GM12891 (cell line): ENCODE measurements around the gene CACNA1G.

Experiments used
- DNase-seq: peaks from one replicate; pipeline ENCODE4 v3.0.0; 2011; ENCODE audit warnings: low spot score; ENCODE audit not compliant: insufficient read length
- FAIRE-seq: peaks from 2 replicates; lab custom pipeline; 2011; peaks lifted over from hg19 to GRCh38; lab: Jason Lieb, UNC
- PAX5 ChIP-seq: IDR thresholded peaks from 2 replicates; pipeline ENCODE4 v1.6.1; 2011; ENCODE audit warnings: low read length, moderate library complexity, mild to moderate bottlenecking; ENCODE audit not compliant: insufficient read depth, severe bottlenecking
- POLR2A ChIP-seq: IDR thresholded peaks from 2 replicates; pipeline ENCODE4 v1.6.1; 2011; ENCODE audit warnings: low read depth, low read length, control low read depth
- POLR2AphosphoS5 ChIP-seq: IDR thresholded peaks from 2 replicates; pipeline ENCODE4 v1.6.1; 2011; ENCODE audit warnings: low read depth, low read length, control low read depth
- POU2F2 ChIP-seq: IDR thresholded peaks from 2 replicates; pipeline ENCODE4 v1.6.1; 2011; ENCODE audit warnings: low read depth, mild to moderate bottlenecking, control low read depth, low read length, moderate library complexity
- SPI1 ChIP-seq: IDR thresholded peaks from 2 replicates; pipeline ENCODE4 v1.6.1; 2011; ENCODE audit warnings: low read depth, low read length, control low read depth
- TAF1 ChIP-seq: IDR thresholded peaks from 2 replicates; pipeline ENCODE4 v1.6.1; 2011; ENCODE audit warnings: low read depth, low read length, control low read depth

The CACNA1G gene

DNA sequence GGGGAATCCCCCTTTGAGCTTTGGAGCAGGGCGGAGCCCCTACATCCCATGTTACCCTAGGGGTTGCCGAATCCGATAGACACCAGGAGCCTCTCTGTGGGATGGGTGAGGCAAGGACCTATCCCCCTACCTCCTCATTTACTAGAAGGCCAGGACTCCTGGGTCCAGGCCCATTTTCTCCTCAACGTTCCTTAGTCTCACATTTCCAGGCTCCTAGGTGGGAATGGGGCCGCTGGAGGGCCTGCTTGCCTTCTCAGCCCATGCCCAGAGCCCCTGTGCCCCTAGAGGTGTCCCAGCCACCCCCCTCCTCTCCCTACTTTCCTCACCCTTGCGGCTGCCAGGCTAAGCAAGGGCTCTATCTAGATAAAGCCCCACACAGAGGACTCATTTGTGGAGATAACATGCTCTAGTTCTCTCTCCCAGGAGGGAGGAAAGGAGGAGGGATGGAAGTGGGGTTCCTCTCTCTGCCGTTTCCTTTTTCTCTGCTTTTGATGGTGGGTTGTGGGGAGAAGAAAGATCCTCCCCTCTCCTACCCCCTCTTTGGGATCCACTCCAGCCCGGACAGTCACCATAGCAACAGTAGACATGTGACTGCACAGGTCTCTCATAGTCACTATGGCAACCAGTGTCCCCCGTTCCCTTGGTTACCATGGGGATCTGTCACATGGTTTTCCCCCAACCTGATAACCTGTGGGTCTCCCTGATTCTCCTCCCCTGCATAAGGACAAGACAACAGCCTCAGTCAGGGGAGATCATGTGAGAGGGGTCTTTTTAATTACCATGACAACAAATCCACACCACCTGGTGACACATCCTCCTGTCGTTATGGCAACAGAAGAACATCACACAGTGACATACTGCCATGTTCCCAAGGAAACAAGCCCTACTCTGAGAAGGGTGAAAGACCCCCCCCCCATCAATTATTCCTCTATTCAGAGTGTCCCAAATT lies 5.2 kb downstream of the CACNA1G start:
- DNase-seq (no peak), FAIRE-seq (no peak)
- TF ChIP-seq POLR2AphosphoS5 (no peak), SPI1 (no peak), POU2F2 (no peak), TAF1 (no peak), PAX5 (no peak), POLR2A (no peak)

DNA sequence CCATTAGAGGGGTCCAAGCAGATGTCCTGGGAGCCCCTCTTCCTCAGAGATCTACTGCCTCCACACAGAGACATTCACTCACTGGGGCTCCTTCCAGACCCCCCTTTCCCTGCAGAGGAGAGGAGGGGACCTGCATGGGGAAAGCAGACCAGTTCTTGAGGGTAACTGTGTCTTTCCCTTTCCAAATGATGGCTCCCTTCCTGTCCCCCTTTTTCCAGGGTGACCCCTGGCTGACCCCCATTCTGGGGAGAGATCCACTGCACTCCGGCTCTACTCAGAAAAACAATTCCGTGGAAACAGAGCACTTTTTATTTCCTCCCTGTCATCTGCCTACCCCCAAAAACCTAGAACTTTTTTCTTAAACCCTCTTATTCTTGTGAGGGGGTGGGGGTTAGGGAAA lies 6.4 kb downstream of the CACNA1G start:
- no peak for FAIRE-seq
- no peak for DNase-seq
- no peak for TF ChIP-seq SPI1
- TF ChIP-seq PAX5, result no peak
- no peak for TF ChIP-seq POLR2AphosphoS5
- TF ChIP-seq TAF1, result no peak
- no peak for TF ChIP-seq POU2F2
- TF ChIP-seq POLR2A, result no peak

DNA sequence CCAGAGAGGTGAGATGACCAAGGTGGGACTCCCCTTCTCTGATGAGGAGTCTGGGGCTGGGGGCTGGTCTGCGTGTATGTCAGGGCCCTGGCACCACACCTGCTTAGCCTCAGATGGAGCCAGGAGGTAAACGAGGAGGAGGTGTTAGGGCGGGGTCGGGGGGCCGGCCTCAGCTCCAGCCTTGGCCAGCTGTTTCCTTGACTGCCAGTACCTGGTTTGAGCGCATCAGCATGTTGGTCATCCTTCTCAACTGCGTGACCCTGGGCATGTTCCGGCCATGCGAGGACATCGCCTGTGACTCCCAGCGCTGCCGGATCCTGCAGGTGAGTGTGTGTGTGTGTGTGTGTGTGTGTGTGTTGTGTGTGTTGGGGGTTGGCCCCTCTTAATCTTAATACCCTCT lies 8.1 kb downstream of the CACNA1G start:
- DNase-seq (no peak), FAIRE-seq (no peak)
- TF ChIP-seq POLR2AphosphoS5 (no peak), POLR2A (no peak), POU2F2 (no peak), TAF1 (no peak), SPI1 (no peak), PAX5 (no peak)

DNA sequence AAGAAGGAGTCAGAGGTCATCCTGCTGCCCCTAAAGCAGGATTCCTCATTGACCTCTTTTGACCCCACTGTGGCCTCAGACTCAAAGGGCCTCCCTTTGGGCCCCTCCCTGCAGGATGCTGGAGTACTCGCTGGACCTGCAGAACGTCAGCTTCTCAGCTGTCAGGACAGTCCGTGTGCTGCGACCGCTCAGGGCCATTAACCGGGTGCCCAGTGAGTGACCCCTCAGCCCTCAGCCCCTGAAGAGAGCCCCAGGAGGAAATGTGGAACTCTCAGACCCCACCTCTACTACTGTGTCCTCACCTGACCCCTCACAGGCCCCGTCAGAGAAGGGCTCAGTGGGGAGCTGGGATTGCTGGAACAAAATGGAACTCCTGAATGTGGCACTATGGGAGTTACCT lies 9.1 kb downstream of the CACNA1G start:
- FAIRE-seq (no peak), DNase-seq (no peak)
- TF ChIP-seq SPI1, result no peak
- no peak for TF ChIP-seq POU2F2
- no peak for TF ChIP-seq POLR2A
- no peak for TF ChIP-seq POLR2AphosphoS5
- no peak for TF ChIP-seq TAF1
- TF ChIP-seq PAX5, result no peak

- no peak for TF ChIP-seq SPI1
- TF ChIP-seq POLR2A, result no peak
- TF ChIP-seq TAF1, result no peak
- TF ChIP-seq POU2F2, result no peak
- TF ChIP-seq POLR2AphosphoS5, result no peak
- no peak for DNase-seq
- FAIRE-seq, result no peak
These were observed 9.5 kb downstream of the CACNA1G start for GRCh38 chr17:50570032-50570431.

- FAIRE-seq, result no peak
- no peak for TF ChIP-seq PAX5
- no peak for TF ChIP-seq POLR2AphosphoS5
- no peak for TF ChIP-seq SPI1
- TF ChIP-seq TAF1, result no peak
- no peak for TF ChIP-seq POLR2A
- no peak for TF ChIP-seq POU2F2
- no peak for DNase-seq
These were observed 10.0 kb downstream of the CACNA1G start for GRCh38 chr17:50570528-50570927.

- DNase-seq (no peak), FAIRE-seq (no peak)
- no peak for TF ChIP-seq POLR2AphosphoS5
- no peak for TF ChIP-seq POU2F2
- TF ChIP-seq TAF1, result no peak
- no peak for TF ChIP-seq SPI1
- no peak for TF ChIP-seq PAX5
- TF ChIP-seq POLR2A, result no peak
These were observed 11.2 kb downstream of the CACNA1G start for GRCh38 chr17:50571681-50572080.

GRCh38 chr17:50572541-50572940 lies 12.0 kb downstream of the CACNA1G start:
- DNase-seq (no peak), FAIRE-seq (no peak)
- no peak for TF ChIP-seq POU2F2
- TF ChIP-seq SPI1, result no peak
- TF ChIP-seq POLR2A, result no peak
- TF ChIP-seq PAX5, result no peak
- no peak for TF ChIP-seq POLR2AphosphoS5
- no peak for TF ChIP-seq TAF1

- TF ChIP-seq PAX5 (no peak), POU2F2 (no peak), POLR2AphosphoS5 (no peak), TAF1 (no peak), SPI1 (no peak), POLR2A (no peak)
- FAIRE-seq (no peak), DNase-seq (no peak)
These were observed 13.5 kb downstream of the CACNA1G start for GRCh38 chr17:50573866-50574611.
